ENCODE measurements around the gene PDIK1L. TPM values are rescaled to one million over a fixed set of nuclear protein-coding genes. Genes with fewer than 3 reads are reported as not detected.

The PDIK1L gene
- total RNA-seq, 1 experiment from 2014 or later, result 5.6 TPM

DNA sequence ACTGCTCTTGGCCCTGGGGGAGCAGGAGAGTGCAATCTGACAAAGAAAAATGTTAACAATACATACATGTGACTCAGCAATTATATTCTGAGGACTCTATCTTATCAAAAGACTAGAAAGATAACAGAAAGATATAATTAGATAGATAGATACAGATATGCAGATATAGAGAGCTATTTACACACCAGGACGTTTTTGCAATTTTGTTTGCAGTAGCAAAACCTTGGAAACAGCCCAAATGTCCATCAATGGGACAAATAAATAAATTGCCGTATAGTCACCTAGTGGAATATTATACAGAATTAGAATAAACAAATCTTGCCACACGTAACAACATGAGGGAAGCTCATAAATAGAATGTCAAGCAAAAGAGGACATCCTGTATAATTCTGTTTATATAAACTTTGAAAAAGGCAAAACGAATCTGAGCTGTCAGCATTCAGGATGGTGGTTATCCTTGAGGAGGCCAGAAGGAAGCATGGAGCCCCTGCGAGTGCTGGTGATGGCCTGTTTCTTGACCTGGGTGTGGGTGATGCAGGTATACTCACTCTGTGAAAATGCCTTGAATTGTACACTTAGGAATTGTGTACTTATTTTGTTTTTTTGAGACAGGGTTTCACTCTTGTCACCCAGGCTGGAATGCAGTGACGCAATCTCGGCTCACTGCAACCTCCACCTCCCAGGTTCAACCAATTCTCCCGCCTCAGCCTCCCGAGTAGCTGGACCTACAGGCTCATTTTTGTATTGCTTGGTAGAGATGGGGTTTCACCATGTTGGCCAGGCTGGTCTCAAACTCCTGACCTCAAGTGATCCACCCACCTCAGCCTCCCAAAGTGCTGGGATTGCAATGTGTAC lies 31.4 kb upstream of the PDIK1L start:
- no peak for DNase-seq
- Histone ChIP-seq H2BK15ac (ENCODE audit: low read depth, low read length) (no peak overlapping the region), H3K23ac (ENCODE audit: insufficient read length, low read depth, low read length) (no peak overlapping the region), H3K56ac (ENCODE audit: insufficient read length, low read depth, low read length) (no peak overlapping the region), H2AK5ac (ENCODE audit: insufficient read length, low read length) (no peak overlapping the region), H2AFZ (ENCODE audit: low read length) (no peak overlapping the region), H3K4me1 (ENCODE audit: insufficient read depth, low read length) (no peaks in the 10 kb centered on the region; the same call in 1 of the 2 replicates), H2BK12ac (ENCODE audit: insufficient read length, low read depth, low read length) (no peak overlapping the region), H2BK5ac (ENCODE audit: insufficient read length, low read length) (no peak overlapping the region), H3K9ac (ENCODE audit: extremely low read depth, insufficient read length, low read length) (no peak overlapping the region), H4K8ac (replicated peaks; ENCODE audit: insufficient read length, low read depth, low read length) (no peak overlapping the region), H2BK120ac (ENCODE audit: low read depth, low read length, poor library complexity, severe bottlenecking) (no peak overlapping the region), H3K14ac (ENCODE audit: insufficient read depth, low read length) (no peak overlapping the region), H4K5ac (ENCODE audit: insufficient read length, low read depth, low read length) (no peak overlapping the region), H3K23me2 (ENCODE audit: insufficient read length, low read depth, low read length, poor library complexity, severe bottlenecking) (no peaks in the 10 kb centered on the region), H3K18ac (ENCODE audit: insufficient read length, low read depth, low read length) (no peak overlapping the region), H3T11ph (ENCODE audit: low read length) (no peak overlapping the region), H3K4me2 (ENCODE audit: insufficient read depth, insufficient read length, low read length) (no peak overlapping the region), H3K79me1 (ENCODE audit: insufficient read depth, low read depth, low read length, poor library complexity, severe bottlenecking) (no peaks in the 10 kb centered on the region), H3K4ac (ENCODE audit: low read depth, low read length) (no peak overlapping the region), H3K27me3 (ENCODE audit: insufficient read depth, low read length) (no peaks in the 10 kb centered on the region), H4K20me1 (ENCODE audit: control insufficient read depth, insufficient read depth, insufficient read length) (no peaks in the 10 kb centered on the region), H2BK20ac (ENCODE audit: low read depth, low read length, poor library complexity, severe bottlenecking) (no peak overlapping the region), H3K79me2 (ENCODE audit: insufficient read depth, low read length) (no peaks in the 10 kb centered on the region), H4K91ac (ENCODE audit: insufficient read length, low read depth, low read length) (no peak overlapping the region), H3K9me3 (ENCODE audit: control insufficient read depth, low read depth, low read length) (no peaks in the 10 kb centered on the region), H3K27ac (ENCODE audit: insufficient read length, low read depth, low read length) (no peak overlapping the region)
- H3K9me3 Mint-ChIP-seq, result no peaks in the 10 kb centered on the region
- H3K4me1 Mint-ChIP-seq, result peaks cover 12 to 15% of the 10 kb centered on the region in 2 experiments
- no peak overlapping the region for H3K27ac Mint-ChIP-seq
- no CpG with 5 or more reads among the region's 9 CpGs for WGBS (ENCODE audit: extremely low coverage, insufficient read length, low lambda C conversion rate)
- H3K36me3 Mint-ChIP-seq (ENCODE audit: insufficient read depth in 1 of 3, low read depth in 3 of 3), result no peaks in the 10 kb centered on the region
- TF ChIP-seq, protein P1, sequence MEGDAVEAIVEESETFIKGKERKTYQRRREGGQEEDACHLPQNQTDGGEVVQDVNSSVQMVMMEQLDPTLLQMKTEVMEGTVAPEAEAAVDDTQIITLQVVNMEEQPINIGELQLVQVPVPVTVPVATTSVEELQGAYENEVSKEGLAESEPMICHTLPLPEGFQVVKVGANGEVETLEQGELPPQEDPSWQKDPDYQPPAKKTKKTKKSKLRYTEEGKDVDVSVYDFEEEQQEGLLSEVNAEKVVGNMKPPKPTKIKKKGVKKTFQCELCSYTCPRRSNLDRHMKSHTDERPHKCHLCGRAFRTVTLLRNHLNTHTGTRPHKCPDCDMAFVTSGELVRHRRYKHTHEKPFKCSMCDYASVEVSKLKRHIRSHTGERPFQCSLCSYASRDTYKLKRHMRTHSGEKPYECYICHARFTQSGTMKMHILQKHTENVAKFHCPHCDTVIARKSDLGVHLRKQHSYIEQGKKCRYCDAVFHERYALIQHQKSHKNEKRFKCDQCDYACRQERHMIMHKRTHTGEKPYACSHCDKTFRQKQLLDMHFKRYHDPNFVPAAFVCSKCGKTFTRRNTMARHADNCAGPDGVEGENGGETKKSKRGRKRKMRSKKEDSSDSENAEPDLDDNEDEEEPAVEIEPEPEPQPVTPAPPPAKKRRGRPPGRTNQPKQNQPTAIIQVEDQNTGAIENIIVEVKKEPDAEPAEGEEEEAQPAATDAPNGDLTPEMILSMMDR (conservative IDR thresholded peaks at IDR 0.05), result no peak
- no peak overlapping the region; a peak in 1 of 5 replicates for H3K4me3 Mint-ChIP-seq
- H3K27me3 Mint-ChIP-seq (ENCODE audit: low read depth), result peaks cover 17% of the 10 kb centered on the region
